NCI-H446 (cell line): ENCODE results near the gene SERAC1.
A peak's percentile ranks its signal among the peaks of the same experiment; 100 is the strongest.
"Not testable (repeated sequence)": the region's sequence is repeated elsewhere in the genome, so short reads cannot be mapped to it uniquely, and the experiment has no call there.

Source experiments
- DNase-seq, 2 experiments: peaks; one replicate each; lab custom pipeline; 2025; lab: John Stamatoyannopoulos, UW

SERAC1 gene

DNA sequence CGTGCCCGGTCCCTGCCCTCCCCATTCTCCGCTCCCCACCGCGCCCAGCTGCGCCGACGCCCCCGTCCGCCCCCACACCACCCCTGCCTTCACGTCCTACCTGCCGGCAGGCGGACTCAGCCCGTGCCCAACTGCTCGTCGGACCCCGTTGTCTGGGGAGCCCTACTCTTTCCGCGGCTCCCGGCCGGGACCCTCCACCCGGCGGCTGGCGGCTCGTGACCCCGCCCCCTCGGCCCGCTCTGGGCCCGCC lies at the start of gene SERAC1:
SERAC1 (minus strand) TSS at position 223 of the 250 bp plus-strand sequence. CDS start 9,899 bp downstream, outside the sequence.
- no peak for DNase-seq

DNA sequence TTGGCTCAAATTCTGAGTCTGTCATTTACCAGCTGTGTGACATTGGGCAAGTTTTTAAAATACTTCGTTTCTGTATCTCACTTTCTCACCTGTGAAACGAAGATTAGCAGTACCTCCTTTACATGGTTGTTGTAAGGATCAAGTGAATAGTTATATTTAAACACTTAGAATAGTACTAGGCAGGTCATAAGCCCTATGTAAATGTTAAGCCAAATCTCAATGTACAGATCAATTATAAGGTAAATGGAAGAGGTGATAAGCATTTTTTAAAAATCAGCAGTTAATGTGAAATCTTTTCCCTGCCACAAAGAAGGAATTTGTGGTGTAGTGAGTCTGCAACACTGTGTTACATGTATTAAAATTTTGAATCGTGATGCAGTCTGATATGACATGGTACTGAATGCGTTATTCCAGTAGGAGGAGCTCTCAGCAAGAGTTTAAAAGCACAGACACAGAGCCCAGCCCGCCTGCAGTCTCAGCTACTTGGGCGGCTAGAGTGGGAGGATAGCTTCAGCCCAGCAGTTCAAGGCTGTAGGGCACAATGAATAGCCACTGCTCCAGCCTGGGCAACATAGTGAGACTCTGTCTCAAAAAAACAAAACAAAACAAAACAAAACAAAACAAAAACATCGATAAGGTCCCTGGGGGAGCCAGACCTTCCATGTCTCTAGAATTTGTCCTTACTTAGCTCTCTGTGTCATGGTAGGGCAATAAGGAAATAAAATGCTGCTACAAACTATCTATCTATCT lies 46.0 kb upstream of the SERAC1 start:
- DNase-seq: peak; percentile 58 to 81

DNA sequence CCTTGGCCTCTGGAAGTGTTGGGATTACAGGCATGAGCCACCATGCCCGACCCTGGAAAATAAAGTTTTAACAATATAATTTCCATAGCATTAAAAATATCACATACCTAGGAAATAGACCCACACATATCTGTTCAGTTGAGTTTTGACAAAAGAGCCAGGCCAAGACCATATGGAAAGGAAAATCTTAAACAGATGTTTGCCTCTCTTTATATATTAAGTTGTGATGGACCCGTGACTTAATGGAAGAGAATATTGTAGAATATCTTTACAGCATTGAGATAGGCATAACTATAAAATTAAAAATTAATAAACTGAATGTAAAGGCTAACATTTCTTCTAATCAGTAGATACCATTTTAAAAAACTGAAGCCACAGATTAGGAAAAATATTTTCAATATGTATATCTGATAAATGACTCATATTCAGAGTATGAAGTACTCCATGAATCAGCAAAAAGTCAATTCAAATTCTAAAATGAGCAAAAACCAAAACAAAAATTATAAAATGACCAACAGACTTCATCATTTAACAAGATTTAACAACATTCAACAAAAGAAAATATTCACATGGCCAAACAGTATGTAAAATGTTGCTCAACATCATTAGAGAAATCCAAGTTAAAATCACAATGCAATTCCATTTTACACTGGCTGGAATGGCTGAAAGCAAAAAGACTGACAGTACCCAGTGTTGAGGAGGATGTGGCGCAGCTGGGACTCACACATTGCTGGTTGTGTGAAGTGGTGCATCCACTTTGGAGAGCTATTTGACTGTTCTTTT lies 43.4 kb upstream of the SERAC1 start:
- DNase-seq: no peak

DNA sequence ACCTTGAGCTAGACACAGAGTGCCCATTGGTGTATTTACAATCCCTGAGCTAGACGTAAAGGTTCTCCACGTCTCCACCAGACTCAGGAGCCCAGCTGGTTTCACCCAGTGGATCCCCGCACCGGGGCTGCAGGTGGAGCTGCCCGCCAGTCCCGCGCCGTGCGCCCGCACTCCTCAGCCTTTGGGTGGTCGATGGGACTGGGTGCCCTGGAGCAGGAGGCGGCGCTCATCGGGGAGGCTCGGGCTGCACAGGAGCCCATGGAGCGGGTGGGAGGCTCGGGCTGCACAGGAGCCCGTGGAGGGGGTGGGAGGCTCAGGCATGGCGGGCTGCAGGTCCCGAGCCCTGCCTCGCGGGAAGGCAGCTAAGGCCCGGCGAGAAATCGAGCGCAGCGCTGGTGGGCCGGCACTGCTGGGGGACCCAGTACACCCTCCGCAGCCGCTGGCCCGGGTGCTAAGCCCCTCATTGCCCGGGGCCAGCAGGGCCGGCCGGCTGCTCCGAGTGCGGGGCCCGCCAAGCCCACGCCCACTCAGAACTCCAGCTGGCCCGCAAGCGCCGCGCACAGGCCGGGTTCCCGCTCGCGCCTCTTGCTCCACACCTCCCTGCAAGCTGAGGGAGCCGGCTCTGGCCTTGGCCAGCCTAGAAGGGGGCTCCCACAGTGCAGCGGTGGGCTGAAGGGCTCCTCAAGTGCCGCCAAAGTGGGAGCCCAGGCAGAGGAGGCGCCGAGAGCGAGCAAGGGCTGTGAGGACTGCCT lies 41.7 kb upstream of the SERAC1 start:
- not testable (repeated sequence) for DNase-seq

DNA sequence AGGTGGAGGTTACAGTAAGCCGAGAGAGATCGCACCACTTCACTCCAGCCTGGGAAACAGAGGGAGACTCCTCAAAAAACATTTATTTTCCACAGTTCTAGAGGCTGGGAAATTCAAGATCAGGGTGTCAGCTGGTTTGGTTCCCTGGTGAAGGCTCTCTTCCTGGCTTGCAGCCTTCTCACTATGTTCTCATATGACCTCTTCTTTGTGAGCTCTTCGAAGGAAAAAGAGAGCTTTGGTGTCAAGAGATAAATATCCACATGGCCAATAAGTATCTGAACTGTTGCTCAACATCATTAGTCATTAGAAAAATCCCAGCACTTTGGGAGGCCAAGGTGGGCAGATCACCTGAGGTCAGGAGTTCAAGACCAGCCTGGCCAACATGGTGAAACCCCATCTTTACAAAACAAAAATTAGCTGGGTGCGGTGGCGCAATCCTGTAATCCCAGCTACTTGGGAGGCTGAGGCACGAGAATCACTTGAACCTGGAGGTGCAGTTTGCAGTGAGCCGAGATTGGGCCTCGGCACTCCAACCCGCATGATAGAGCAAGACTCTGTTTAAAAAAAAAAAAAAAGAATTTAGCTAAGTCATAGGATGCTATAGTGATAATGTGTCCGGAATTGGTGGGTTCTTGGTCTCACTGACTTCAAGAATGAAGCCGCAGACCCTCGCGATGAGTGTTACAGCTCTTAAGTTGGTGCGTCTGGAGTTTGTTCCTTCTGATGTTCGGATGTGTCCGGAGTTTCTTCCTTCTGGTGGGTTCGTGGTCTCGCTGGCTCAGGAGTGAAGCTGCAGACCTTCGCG lies 40.4 kb upstream of the SERAC1 start:
- not testable (repeated sequence) for DNase-seq

DNA sequence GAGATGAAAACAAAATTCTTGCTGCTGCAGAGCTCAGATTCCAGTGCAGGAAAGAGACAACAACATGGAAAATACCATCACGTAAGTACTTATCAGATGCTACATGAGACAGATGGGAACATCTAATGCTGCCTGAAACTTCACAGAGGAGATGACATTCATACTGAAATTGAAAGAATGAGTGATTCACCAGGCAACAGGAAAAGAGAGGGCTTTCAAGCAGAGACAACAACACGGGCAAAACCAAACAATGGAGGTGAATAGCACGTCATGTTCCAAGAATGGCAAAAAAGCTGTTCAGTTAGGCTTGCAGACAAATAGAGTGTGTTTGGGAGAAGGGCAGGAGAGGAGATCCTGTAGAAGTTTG lies 39.3 kb upstream of the SERAC1 start:
- DNase-seq: no peak

DNA sequence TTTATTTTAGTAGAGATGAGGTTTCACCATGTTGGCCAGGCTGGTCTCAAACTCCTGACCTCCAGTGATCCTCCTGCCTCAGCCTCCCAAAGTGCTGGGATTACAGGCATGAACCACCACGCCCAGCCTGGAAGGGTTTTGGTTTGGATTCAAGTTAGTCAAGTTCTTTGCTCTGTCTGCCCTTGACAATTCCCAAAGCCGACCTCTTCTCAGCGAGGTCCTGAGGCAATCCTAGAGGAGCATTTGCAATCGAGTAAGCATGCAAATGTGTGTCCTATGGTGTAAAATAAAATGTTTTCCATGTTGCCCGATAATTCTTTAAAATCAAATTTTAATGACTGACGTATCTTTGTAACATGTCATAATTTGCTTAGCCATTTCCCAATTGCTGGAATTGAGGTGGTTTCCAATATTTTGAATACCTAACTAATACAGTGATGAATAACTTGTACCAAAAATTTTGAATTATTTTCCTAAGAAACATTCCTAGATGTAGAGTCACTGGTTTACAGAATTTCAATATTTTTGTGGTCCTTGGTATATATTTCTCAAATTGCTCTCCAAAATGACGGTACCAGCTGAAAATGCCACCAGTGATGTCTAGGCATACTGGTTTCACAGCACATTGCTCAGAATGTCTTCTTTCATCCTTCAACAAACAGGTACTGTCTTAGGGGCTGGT lies 38.8 kb upstream of the SERAC1 start:
- DNase-seq: no peak

- no peak for DNase-seq
Measured at GRCh38 chr6:158205169-158205944, 37.3 kb upstream of the SERAC1 start.

DNA sequence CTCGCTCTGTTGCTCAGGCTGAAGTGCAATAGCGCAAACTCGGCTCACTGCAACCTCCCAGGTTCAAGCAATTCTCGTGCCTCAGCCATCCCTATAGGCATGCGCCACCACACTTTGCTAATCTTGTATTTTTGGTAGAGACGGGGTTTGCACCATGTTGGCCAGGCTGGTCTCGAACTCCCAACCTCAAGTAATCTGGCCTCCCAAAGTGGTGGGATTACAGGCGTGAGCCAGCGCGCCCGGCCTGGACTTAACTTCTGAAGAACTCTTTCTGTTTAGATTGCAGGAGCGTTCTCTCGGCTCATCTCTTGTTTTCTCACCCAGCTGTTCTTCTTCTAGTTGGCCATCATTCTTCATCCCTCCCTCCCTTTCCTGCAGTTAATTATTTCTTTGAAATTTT lies 30.4 kb upstream of the SERAC1 start:
- no peak for DNase-seq

- no peak for DNase-seq
Measured at GRCh38 chr6:158194487-158195280, 26.6 kb upstream of the SERAC1 start.

DNA sequence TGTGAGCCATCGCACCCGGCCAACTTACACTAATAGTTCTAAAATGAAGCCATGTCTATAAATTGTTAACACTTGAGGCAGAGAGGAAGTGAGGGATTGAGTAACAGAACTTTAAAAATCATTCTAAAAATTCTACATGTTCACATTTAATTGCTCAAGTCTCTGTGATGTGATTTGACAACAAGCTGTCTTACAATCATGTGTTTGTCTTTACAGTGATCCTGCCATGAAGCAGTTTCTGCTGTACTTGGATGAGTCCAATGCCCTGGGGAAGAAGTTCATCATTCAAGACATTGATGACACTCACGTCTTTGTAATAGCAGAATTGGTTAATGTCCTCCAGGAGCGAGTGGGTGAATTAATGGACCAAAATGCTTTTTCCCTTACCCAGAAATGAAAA lies 23.7 kb upstream of the SERAC1 start:
- DNase-seq: no peak

DNA sequence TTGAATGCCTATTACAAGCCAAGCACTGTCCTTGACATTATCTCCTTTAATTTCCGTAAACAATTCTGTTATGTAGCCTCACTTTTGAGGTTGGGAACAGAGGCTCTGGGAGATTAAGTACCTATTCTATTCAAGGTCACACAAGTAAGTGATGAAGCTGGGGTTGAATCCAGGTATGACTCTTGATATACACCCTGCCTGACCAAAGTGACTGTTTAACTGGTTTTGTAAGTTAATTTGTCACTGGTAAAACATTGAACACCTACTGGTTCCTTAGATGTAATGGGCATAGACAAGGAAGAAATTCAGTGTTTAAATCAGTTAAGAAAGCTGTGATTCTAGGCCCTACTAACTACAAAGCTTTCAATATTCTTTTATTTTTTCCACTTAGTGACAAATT lies 23.0 kb upstream of the SERAC1 start:
- no peak for DNase-seq

- DNase-seq: no peak
Measured at GRCh38 chr6:158188591-158188990, 20.5 kb upstream of the SERAC1 start.

DNA sequence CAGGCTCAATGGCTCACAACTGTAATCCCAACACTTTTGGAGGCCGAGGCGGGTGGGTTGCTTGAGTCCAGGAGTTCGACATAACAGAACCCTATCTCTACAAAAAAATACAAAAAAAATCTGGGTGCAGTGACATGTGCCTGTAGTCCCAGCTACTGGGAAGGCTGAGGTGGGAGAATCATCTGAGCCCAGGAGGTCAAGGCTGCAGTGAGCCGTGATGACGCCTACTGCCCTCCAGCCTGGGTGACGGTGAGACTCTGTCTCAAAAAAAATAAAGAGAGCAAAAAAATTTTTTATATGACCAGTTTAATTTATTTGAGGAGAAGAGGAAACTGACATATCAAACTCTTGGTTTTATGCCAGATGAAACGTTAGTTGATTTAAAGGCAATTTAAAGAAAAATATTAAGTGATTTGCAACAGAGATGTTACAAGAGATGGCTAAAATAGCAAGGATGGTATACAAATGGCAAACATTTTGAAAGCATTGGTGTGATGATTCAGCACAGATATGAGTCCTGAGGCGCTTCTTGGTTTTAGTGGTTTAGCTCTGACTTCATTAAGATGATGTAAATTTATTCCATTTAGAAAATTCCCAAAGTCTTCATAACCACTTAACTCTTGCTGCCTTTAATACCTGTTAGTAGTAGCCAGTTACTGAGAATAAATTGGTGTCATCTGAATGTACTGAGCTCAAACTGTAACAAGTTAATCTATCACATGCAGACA lies 17.8 kb upstream of the SERAC1 start:
- no peak for DNase-seq

- DNase-seq: no peak
Measured at GRCh38 chr6:158184608-158185007, 16.5 kb upstream of the SERAC1 start.

DNA sequence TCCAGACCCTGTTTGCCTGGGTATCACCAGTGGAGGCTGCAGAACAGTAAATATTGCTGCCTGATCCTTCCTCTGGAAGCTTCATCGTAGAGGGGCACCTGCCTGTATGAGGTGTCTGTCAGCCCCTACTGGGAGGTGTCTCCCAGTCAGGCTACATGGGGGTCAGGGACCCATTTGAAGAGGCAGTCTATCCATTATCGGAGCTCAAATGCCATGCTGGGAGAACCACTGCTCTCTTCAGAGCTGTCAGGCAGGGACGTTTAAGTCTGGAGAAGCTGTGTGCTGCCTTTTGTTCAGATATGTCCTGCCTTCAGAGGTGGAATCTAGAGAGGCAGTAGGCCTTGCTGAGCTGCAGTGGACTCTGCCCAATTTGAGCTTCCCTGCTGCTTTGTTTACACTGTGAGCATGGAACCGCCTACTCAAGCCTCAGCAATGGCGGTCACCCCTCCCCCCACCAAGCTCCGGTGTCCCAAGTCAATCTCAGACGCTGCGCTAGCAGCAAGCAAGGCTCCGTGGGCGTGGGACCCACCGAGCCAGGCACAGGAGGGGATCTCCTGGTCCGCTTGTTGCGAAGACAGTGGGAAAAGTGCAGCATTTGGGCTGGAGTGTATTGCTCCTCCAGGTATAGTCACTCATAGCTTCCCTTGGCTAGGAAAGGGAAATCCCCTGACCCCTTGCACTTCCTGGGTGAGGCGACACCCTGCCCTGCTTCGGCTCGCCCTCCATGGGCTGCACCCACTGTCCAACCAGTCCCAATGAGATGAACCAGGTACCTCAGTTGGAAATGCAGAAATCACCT lies 15.3 kb upstream of the SERAC1 start:
- not testable (repeated sequence) for DNase-seq

GRCh38 chr6:158177712-158178111 lies 9.7 kb upstream of the SERAC1 start:
- not testable (repeated sequence) for DNase-seq

DNA sequence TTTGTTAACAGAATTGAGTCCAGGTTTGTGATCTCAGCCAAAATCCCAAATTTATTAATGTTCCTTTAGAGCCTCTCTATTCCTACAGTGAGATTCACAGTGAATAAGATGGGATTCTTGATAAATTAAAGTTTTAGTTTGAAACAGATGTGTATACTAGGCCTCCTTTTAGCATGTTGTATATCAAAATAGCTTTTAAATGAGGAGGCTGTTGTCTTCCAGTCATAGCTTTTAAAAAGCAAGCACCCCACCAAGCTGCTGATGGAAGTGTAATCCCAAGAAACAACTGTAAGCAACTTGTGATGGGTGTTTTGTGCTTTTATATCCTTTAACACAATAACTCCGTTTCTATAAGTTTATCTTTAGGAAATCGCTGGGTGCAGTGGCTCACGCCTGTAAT lies 7.0 kb upstream of the SERAC1 start:
- no peak for DNase-seq
